Stimulated activated CD4-positive, alpha-beta T cell treated with anti-CD3 and anti-CD28 coated beads, Interleukin-2, amount 100 ng/mL, for 48 hours (primary cell): ENCODE results near the gene TBX19.

ENCODE experiments used
- DNase-seq, 2 donors: peaks; one replicate each; pipeline ENCODE4 v3.0.0-alpha.2; 2020

The TBX19 gene

DNA sequence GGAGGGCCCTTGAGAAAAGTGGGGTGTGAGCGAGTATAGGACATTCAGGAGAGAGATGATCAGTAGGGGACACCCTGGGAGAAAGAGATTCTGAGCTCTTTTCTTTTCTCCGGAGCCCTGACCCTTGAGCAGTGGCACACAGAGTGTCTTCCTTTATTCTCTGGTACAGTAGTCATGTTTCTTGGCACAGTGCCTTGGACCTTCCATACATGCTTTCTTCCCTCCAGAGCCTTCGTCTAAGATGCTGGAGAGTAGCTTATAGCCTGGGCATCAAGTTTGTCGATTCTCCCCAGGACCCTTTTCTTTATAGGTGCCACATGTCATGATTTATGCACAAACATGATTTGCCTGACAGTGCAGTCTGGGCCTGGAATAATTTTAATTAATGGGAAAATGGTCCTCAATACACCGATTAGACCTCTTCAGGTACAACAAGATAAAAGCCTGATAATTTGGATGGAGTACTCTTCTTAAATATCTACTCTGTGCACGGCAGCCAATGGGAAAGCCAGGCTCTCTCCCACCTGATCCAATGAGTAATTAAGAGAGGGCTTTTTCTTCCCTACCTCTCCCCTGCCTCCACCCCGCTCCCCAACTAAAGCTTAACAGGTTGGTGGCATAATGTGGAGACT, at the start of gene TBX19:
TBX19 (plus strand) TSS at position 582 of the 632 bp plus-strand sequence. CDS start 214 bp downstream, outside the sequence.
- DNase-seq, result no peak

DNA sequence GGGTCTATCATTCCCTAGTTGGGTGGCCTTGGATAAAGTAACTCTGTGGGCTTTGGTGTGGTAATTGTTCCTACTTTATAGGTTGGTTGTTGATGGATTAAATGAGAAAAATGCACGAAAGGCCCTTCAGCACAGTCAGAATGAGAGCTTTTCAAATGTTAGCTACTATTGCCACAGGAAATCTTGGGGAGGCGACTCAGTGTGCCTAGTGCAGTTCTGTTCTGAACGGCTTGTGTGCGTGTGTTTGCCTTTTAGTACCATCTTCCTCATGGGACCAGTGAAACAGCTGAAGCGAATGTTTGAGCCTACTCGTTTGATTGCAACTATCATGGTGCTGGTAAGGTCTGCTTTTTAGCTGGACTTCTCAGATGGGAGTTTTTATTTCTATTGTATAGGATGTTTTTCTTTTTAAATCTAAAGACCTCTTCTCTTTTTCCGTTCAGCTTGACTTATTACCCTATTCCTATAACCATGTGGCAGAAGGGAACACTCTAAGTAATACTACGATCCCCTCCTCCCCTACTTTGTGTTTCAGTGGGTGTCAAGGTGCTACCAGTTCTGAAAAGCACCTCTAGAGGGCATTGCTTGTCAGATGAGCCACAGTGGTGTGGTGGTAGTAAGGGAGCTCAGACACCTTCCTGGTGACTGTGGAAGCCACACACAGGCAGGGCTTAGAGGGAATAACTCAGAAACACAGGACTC, 45.7 kb upstream of the TBX19 start:
- DNase-seq, result peak; percentile 23 to 27

- DNase-seq, result no peak
Observed at GRCh38 chr1:168235548-168235885, 45.2 kb upstream of the TBX19 start.

- DNase-seq, result no peak
Observed at GRCh38 chr1:168235937-168236336, 44.7 kb upstream of the TBX19 start.

DNA sequence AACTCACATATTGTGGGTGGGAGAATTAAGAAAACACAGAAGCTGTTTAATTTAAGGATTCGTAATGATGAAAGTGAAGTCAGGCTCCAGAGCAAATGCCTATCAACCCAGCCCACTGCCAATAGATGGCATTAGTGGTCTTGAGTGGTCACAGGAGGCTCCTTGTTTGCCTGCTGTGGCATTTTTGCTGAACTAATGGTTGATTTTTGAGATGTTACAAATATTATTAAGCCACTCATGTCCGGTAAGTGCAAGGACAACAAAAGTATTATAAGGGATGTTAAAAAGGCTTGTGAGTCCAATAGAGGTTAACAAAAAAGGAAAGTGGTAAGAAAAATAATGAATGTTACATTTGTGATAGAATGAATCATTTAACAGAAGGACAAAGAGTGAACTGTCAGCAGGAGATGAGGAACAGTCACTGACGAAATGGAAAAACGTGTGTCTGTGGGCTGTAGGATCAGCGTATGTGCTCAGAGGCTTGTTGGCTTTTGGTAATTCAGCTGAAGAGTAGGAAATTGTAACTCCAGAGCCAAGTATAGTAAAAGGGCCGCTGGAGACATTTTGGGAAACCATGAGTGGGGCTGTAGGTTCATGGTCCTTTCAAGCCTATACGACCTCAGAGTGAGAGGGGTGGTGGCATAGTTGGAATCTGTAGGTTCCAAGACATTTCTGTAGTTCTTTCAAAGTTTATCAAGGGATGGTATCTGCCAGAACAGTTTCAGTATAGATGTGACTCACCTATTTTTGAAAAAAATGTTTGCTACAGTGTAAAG, 43.7 kb upstream of the TBX19 start:
- DNase-seq, result peak; percentile 27 to 30

GRCh38 chr1:168243198-168243597, 37.5 kb upstream of the TBX19 start:
- no peak for DNase-seq

DNA sequence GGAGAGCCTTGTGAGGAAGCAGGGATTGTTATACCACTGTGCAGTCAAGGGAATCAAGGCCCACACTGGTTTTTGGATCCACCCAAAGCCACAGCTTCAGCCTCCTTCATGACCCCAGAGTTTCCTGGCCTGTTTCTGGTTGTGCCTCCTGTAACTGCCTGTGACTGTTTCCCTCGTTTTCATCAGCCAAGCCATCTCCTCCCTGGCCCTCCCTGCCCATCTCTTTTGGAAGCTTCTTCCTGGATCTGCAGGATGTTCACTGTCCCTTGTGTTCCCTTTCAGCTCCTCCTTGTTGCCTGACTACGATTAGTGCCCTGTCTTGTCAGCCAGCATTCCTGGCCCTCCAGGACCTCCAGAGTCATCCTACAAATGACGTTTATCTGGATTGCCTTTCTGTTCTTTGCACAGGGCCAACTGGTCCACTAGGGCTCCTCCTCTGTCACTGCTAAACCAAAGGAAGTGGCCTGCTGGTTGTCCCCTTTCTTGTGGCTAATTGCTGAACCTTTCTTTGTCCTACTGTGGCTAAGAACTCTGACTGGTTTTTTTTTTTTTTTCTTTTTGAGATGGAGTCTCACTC, 37.0 kb upstream of the TBX19 start:
- DNase-seq, result no peak

DNA sequence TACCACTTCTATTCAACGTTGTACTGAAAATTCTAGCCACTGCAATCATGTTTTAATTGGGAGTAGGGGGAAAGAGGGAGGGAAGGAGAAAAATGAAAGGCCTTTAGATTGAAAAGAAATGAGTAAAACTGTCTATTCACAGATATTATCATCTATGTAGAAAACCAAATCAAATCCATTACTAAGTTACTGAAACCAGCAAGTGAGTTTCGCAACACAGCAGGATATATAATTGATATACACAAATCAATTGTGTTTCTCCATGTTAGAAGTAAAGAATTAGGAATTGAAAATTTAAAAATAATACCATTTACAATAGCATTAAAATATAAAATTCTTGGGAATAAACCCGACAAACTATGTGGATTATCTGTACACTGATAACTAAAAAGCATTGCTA, 35.6 kb upstream of the TBX19 start:
- DNase-seq, result no peak

- DNase-seq, result no peak
Observed at GRCh38 chr1:168246506-168246905, 34.2 kb upstream of the TBX19 start.

- no peak for DNase-seq
Observed at GRCh38 chr1:168252204-168252733, 28.4 kb upstream of the TBX19 start.

DNA sequence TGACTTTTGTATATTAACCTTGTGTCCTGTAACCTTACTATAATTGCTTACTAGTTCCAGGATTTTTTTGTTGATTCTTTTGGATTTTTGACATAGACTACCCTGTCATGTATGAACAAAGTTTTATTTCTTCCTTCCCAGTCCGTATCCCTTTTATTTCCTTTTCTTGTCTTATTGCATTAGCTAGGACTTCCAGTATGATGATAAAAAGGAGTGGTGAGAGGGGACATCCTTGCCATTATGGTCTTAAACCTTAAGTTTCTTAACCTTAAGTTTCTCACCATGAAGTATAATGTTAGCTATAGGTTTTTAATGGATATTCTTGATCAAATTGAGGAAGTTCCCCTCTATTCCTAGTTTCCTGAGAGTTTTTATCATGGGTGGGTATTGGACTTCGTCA, 24.5 kb upstream of the TBX19 start:
- DNase-seq, result no peak

DNA sequence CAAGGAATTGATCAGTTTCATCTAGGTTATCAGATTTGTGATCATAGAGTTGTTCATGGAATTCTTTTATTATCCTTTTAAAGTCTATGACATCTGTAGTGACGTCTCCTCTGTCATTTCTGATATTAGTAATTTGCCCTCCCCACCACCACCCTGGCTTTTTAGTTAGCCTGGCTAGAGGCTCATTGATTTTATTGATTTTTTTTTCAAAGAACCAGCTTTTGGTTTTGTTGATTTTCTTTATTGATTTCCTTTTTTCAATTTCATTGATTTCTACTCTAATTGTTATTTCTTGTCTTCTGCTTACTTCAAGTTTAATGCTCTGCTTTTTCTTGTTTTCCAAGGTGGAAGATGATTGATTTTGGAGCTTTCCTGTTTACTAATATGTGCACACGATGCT, 23.3 kb upstream of the TBX19 start:
- no peak for DNase-seq

- DNase-seq, result no peak
Observed at GRCh38 chr1:168259567-168259966, 21.1 kb upstream of the TBX19 start.

DNA sequence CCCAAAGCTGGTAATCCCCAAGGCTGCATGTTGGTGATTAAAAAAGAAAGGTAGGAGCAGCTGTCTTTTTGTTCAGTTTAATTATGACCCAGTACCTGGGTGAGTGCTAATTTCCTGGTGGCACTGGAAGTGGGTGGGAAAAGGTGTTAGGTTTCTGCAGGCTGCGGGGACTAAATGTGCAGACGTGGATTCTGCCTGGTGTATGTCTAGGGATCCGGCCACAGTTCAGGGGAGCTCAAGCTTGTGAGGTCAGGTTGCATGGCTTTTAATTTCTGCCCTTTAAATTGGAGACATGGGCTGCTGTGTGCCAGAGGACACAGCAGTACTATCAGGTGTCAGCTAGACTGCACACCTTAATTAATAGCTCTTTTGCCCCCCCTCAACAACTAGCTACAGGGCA, 20.3 kb upstream of the TBX19 start:
- no peak for DNase-seq

GRCh38 chr1:168261390-168261789, 19.3 kb upstream of the TBX19 start:
- DNase-seq, result no peak

- DNase-seq, result no peak
Observed at GRCh38 chr1:168263130-168263529, 17.5 kb upstream of the TBX19 start.

DNA sequence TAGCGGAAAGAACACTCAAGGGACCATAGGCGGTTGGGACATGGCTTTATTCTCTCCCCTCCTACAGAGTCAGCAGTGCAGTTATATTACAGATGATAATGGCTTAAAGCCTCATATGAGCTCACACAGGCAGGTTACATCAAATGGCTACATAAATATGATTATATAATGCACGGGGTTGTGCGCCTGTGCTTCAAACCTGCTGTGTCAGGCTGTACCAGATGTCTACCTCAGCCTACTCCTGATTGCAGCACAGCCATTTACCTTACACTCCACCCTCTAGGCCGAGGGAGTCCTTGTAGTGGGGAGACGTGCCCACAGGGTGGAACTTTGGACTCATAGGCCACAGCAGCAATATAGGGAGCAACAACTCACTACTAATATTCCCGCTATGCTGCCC, 16.4 kb upstream of the TBX19 start:
- no peak for DNase-seq

DNA sequence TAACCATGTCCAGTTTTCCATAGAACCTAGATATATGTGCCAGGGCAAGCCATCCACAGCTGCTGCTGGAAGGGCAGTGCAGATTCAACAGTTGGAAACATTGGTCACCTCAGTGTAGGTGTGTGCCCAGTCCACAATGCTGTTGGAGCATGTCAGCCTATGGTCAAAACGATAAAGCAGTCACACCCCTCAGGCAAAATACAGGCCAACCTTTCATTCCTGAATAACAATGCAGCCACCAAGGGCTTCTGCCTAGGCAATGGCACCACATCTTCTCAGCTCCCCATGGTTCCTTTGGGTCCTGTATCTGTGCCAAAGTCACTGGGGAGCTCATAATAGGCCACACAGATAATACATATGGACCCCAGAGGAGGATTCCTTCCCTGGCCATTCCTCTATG, 15.1 kb upstream of the TBX19 start:
- no peak for DNase-seq

DNA sequence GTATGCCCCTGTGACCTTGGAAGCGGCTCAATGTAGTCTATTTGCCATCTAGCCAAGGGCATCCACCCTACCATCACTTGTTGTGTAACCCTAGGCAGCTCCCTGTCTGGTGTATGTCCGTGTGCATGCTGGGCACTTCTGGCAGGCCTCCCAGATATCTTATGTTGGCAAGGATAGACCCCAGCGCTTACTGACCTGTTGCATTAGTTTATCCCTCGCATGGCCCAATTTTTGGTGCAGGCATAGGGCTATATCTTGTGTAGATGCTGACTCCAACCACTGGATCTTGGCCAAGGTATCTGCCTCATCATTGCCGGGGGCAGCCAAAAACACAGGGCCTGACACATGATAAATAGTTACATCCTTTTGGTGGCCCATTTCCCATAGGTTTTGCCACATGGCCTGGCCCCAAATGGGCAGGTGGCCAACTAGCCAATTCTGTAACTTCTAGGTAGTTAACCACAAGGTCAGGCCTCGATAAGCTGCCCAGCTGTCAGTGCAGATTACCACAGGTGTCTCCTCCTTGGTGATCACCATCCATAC, 14.0 kb upstream of the TBX19 start:
- no peak for DNase-seq

GRCh38 chr1:168271636-168272035, 9.0 kb upstream of the TBX19 start:
- no peak for DNase-seq

DNA sequence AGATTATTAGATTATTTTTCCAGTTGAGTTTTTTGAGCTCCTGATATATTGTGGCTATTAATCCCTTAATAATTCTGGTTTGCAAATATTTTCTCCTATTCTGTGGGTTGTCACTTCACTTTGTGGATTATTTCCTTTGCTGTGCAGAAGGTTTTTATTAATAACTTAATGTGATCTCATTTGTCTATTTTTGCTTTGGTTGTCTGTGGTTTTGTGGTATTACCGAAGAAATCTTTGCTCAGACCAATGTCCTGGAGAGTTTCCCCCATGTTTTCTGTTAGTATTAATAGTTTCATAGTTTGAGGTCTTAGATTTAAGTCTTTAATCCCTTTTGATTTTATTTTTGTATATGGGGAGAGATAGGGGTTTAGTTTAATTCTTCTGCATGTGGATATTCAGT, 7.1 kb upstream of the TBX19 start:
- DNase-seq, result no peak

DNA sequence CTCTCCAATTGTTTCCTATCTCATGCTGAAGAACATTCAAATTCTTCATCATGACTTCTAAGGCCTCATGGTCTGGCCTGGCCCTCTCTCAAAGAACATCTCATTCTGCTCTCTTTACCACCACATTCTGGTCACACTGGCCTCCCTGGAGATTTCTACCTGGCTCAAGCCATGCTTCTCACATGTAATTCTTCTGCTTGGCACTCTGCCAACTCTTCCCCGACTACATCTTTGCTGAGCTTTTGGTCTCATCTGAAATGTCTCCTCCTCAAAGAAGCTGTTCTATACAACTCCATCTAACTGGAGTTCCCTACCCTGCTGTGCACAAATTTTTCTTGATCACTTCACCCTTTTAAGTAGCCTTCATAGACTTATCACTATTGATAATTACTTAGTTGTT, 1.4 kb upstream of the TBX19 start:
- no peak for DNase-seq

DNA sequence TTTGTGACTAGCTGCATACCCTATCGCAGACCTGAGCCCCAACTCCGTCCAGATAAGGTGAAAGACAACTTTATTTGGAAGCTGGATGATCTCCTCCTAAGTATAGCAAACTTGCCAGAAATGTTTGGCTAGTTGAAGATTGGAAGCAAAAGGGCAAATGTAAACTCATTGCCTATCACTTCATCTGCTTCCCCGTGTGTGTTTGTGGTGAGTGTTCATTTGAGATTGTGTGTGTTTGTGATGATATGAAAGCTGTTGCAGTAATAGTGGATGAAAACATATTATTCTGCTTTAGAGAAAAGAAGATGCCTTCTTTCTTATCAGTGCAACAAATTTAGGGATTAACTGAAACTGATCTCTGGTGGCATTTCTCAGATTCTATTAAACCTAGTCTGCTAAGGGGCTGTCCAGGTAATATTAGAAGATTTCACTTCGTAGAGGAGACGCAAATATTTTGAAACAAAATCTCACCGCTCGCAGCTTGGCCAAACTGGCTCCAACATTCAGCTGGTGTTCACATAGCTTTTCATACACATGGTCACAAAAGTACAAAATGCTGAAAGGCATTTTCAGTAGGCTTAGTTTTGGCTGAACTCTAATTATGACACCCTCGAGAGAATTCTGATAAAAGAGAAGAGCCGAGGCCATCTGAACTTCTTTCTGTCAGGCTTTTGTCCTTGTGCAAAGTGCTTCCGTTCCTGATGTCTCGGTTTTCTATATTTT, 1.1 kb downstream of the TBX19 start:
- no peak for DNase-seq
